HG03175 (cell line): ENCODE results near the gene BCL7B.
A peak's percentile ranks its signal among the peaks of the same experiment; 100 is the strongest.
"Not testable (repeated sequence)": the region's sequence is repeated elsewhere in the genome, so short reads cannot be mapped to it uniquely, and the experiment has no call there.

Source experiments
- ATAC-seq: cut with Tn5 transposase; IDR thresholded peaks from one replicate; pipeline ENCODE4 v1.9.1; 2021; ENCODE audit warnings: mild to moderate bottlenecking, moderate library complexity; ENCODE audit not compliant: unreplicated experiment

The BCL7B gene

GRCh38 chr7:73557397-73558257, at the start of gene BCL7B:
Gene BCL7B, minus strand, starts transcription at chr7:73557690. Its CDS starts 112 bp downstream, at chr7:73557578.
- peak; percentile 50 for ATAC-seq

- ATAC-seq, result no peak
Observed at GRCh38 chr7:73605601-73606220, 48.2 kb upstream of the BCL7B start.

DNA sequence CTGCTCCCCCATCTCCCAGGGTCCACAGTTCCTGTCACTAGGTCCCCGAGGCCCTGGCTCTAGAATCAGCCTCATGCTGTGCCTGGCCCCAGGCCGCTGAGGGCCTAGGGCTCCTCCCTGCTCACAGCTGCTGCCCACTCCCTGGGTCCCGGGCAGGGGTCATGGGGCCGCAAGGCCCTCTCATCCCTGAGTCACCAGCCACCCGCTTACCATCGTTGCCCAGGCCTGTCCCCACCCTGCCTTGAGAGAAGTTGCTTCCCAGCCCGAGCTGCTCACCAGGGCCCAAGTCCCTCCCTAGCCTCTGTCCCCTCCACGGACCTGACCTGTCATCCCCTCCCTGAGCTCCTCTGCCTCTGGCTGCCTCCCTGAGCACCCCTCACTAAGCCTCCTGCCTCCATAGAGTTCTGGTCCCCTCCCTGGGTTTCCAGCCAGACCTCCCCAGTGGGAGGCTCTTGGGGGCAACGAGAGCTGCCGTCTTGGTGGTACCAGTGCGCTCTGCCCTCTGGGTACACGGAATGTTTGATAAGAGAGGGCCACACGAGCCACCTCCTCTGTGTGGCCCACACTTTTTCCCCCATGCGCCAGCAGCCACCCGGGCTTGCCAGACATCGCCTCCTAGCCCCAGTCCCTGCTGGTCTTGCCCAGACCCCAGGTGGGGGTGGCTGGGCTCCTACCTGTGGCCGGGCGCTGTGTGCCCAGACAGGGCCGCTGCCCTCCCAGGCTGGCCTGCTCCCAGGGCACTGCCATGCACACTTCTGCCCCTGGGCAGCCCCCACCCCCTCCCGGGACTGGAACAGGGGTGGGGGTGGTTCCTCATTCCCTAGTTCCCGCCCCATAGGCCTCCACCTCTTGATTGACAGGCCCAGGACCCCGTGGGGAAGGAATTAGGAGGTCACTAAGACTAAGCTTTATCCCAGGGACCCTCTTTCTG, 45.5 kb upstream of the BCL7B start:
- ATAC-seq, result no peak

- no peak for ATAC-seq
Observed at GRCh38 chr7:73599916-73600315, 42.4 kb upstream of the BCL7B start.

DNA sequence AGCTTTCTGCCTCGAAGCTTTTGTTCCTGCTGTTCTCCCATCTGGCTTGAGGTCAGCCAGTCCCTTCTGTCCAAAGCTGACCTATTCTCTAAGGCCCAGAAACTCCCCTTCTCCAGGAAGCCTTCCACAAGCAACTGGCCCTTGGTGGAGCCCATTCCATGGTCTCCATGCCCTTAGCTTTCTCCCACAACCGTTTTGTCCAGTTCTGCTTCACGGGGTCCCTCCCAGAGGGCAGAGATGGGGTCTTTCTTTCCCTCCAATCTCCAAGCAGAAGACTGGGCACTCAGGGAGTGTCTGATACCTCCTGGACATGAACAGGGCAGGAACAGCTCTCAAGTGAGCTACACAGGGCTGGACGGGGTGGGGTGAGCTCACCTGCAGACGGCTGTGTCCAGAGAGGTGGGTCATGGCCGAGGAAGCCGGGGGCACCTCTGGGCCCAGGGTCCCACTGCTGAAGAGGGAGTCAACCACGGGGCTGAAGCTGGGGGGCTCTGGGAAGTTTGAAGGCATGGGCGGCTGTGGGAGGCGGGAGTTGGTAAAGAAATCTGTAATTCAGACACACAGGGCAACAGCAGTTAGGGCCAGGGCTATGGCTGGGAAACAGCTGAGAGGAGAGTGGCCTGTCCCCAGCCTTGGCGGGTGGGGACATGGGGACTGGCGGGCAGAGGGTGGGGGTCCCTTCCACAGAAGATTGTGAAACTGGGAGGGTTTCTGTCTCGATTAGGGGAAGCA, 41.8 kb upstream of the BCL7B start:
- no peak for ATAC-seq

GRCh38 chr7:73597978-73598782, 40.7 kb upstream of the BCL7B start:
- no peak for ATAC-seq

- ATAC-seq, result no peak
Observed at GRCh38 chr7:73596191-73597065, 38.9 kb upstream of the BCL7B start.

DNA sequence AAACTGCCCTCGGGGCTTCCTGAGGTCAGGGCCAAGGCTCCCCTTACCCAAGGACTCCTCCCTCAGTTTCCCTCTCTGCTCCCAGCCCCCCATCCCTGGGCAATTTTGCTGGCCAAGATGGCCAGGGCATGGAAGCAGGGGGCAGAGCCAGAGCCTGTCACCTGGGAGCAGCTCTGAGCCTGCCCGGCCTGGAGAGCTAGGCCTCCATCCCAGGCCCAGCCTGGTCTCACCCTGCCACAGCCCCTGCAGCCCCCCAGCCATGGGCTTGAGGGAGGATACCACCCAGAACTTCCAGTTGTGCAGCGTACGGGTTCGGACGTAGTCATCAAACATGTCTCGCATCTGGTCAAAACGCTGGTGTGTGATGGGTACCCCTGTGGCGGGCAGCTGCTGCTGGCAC, 37.9 kb upstream of the BCL7B start:
- no peak for ATAC-seq

DNA sequence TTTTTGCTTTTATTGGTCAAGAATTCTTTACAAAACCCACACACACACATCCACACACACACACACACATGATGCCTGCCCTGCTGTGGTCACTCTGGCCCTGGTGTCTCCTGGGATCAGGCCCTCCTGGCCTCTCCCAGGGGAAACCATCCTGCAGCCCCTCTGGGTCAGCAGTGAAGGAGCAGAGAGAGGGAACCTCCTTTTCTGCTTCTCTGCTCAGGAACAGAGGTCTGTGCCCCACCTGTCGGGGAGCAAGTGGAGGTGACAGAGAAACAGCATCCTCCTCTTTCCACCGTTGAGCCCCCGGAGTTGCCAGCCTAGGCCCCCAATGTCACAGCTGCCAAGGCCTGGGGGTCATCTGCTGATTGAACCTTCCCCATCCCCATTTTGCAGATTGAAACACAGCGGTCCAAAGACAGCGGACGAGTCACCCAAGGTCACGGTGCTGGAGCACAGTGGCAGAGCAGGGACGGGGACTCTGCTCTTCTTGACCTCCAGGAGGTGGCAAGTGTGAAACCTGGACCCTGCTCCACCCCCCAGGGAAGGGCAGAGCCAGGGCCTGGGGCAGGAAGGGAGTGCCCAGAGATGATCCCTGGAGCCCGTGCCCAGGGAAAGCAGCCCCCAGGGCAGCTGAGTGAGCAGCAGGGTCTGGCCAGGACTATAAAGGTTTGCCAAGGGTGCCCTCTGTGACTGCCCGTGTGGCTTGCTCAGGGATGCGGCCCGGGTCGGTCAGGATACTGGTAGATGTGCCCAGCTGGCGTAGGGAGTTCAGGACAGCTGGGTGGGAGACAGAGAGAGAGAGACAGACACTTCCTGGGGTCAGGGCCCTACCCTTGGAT, 35.9 kb upstream of the BCL7B start:
- no peak for ATAC-seq

DNA sequence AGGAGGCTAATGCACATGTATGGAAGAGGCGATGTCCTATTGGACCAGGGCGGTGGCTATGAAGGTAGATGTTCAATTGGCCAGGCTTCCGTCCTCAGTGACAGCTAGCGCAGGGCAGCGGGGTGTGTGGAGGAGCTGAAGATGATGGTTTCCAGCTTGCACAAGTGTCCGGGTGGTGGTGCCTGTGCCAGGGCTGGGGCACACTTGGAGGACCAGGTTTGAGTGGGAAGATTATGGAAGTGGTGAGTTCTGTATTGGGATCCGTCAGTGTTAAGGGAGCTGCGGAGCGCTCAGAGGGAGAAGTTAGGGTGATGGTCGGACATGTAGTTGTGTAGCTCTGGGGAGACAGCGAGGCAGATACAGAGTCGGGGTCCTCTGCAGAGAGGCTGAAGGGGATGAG, 29.4 kb upstream of the BCL7B start:
- ATAC-seq, result no peak

GRCh38 chr7:73585196-73585595, 27.7 kb upstream of the BCL7B start:
- ATAC-seq, result no peak

GRCh38 chr7:73582664-73583202, 25.2 kb upstream of the BCL7B start:
- no peak for ATAC-seq

DNA sequence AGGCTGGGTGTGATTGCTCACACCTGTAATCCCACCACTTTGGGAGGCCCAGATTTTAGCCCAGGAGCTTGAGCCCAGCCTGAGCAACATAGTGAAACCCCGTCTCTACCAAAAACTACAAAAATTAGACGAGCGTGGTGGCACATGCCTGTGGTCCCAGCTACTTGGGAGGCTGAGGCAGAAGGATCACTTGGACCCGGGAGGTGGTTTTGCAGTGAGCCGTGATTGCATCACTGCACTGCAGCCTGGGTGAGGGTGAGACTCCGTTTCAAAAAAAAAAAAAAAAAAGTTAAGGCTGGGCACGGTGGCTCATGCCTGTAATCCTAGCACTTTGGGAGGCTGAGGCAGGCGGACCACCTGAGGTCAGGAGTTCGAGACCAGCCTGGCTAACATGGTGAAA, 23.5 kb upstream of the BCL7B start:
- not testable (repeated sequence) for ATAC-seq

DNA sequence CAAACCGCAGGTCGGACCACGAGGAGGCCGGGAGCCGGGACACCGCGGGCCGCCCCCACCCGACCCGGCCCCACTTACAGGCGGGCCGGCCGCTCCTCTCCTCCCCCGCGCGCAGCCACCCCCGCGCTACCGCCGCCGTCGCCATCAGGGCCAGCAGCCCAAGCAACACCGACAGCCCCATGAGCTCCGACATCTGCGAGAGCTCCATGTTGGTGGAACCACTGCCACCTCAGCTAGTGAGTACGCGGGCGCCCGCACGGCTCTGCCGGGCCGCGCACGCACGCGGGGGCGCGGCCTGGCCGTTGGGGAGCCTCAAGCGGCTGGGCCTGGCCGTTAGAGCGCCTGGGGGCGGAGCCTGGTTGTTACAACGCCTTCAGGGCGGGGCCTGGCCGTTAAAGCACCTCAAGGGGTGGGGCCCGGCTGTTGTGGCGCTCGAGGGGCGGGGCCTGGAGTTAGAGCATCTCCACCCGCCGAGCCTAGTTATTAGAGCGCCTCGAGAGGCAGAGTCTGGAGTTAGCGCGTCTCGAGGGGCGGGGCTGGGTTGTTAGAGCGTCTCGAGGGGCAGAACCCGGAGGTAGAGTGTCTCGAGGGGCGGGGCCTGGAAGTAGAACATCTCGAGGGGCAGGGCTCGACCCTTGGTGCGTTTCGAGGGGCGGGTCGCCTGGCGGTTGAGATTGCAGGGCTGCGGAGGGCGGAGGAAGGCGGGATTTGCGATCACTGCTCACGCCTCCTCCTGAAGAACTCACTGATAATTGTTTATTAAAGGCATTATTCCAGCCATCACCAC, 21.0 kb upstream of the BCL7B start, which contains the start of gene TBL2:
TSS of gene TBL2 (minus strand) at position 238 of the 787 bp plus-strand sequence. CDS start at position 208, 30 bp downstream.
- ATAC-seq, result peak; percentile 87

- ATAC-seq, result peak; percentile 21
Observed at GRCh38 chr7:73577627-73578341, 20.3 kb upstream of the BCL7B start.

DNA sequence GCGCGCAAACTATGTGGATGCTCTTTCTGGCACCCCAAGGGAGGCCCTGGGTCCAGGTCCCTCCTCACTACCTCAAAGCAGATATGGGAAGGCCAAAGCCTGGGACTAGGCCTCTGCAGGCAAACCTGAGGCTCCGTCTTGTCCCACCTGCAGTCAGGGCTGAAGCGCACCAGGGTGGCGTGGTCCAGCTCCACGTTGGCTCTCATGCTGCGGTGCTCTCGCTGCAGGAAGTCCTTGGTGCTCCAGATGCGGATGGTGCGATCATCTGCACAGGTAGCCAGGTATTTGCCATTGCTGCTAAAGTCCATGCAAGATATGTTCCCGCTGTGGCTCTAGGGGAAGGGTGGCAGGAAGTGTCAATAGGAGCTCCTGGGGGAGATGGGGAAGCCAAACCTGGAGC, 16.3 kb upstream of the BCL7B start:
- no peak for ATAC-seq
